H1 (cell line): ENCODE measurements around the gene AMPH. TPM values are rescaled to one million over a fixed set of nuclear protein-coding genes. Genes with fewer than 3 reads are reported as not detected.

Experiments used
- CTCF ChIA-PET: fragments of 300-600 bp; sonication (Branson Sonifier 250); formaldehyde crosslinking; loops from one replicate; lab custom pipeline; 2021; ENCODE audit not compliant: partially characterized antibody; lab: Charles Lee
- POLR2A ChIA-PET: fragments of 300-600 bp; sonication (Branson Sonifier 250); formaldehyde crosslinking; loops from one replicate; lab custom pipeline; 2021; ENCODE audit warnings: inconsistent platforms; ENCODE audit not compliant: partially characterized antibody; lab: Charles Lee
- DNase-seq, 2 experiments: peaks; one replicate each; pipeline versions ENCODE4 v3.0.0 to v3.0.0-alpha.2; 2010 to 2022; ENCODE audit warnings: low spot score in 2 of 2, low read depth in 1 of 2, mixed read lengths in 1 of 2
- FAIRE-seq: peaks from 2 replicates; lab custom pipeline; 2011; peaks lifted over from hg19 to GRCh38; lab: Jason Lieb, UNC
- H2AFZ ChIP-seq: 2 replicates; pipeline ENCODE4 v1.8.1; 2012; ENCODE audit warnings: low read length, inconsistent platforms
- H2AK5ac ChIP-seq: 2 replicates; pipeline ENCODE4 v1.6.1; 2013; ENCODE audit warnings: low read depth, low read length
- H2BK120ac ChIP-seq: replicated peaks from 2 replicates; pipeline ENCODE3; 2013; ENCODE audit warnings: low read depth, low read length, inconsistent platforms
- H2BK12ac ChIP-seq: 2 replicates; pipeline ENCODE4 v1.6.1; 2013; ENCODE audit warnings: low read depth, low read length
- H2BK15ac ChIP-seq: 2 replicates; pipeline ENCODE4 v1.6.1; 2013; ENCODE audit warnings: low read length
- H2BK20ac ChIP-seq: 2 replicates; pipeline ENCODE4 v1.6.1; 2013; ENCODE audit warnings: low read length
- H2BK5ac ChIP-seq: 2 replicates; pipeline ENCODE4 v1.6.1; 2013; ENCODE audit warnings: low read depth, low read length
- H3K14ac ChIP-seq: 2 replicates; pipeline ENCODE4 v1.6.1; 2013; ENCODE audit warnings: inconsistent platforms; ENCODE audit not compliant: insufficient read length
- H3K18ac ChIP-seq: 2 replicates; pipeline ENCODE4 v1.6.1; 2013; ENCODE audit warnings: low read length; ENCODE audit errors: extremely low read depth
- H3K23ac ChIP-seq: 2 replicates; pipeline ENCODE4 v1.6.1; 2013; ENCODE audit warnings: inconsistent platforms; ENCODE audit not compliant: insufficient read length
- H3K23me2 ChIP-seq: 2 replicates; pipeline ENCODE4 v1.6.1; 2013; ENCODE audit warnings: low read depth, low read length
- H3K27ac ChIP-seq: 2 replicates; pipeline ENCODE4 v1.6.1; 2011; ENCODE audit warnings: low read depth, low read length, inconsistent platforms
- H3K27me3 ChIP-seq, 4 experiments: replicated peaks in 1 of 4; 1 replicate in 1 of 4; 2 replicates in 3 of 4; pipeline versions ENCODE4 v1.6.1 to v1.8.1; 2011 to 2013; ENCODE audit warnings: low read length in 3 of 4, mild to moderate bottlenecking in 3 of 4, inconsistent platforms in 2 of 4, mixed read lengths in 2 of 4, moderate library complexity in 1 of 4; ENCODE audit not compliant: control insufficient read depth in 3 of 4, insufficient read depth in 3 of 4; ENCODE audit errors: extremely low read depth in 1 of 4
- H3K36me3 ChIP-seq, 4 experiments: 2 replicates each; pipeline versions ENCODE4 v1.6.1 to v1.8.1; 2011 to 2013; ENCODE audit warnings: mild to moderate bottlenecking in 4 of 4, low read length in 3 of 4, moderate library complexity in 2 of 4, control low read depth in 1 of 4, inconsistent platforms in 1 of 4; ENCODE audit not compliant: insufficient read depth in 4 of 4, control insufficient read depth in 2 of 4
- H3K4ac ChIP-seq: replicated peaks from 2 replicates; pipeline ENCODE3; 2013; ENCODE audit warnings: low read length, low read depth, mixed read lengths, inconsistent platforms; ENCODE audit not compliant: insufficient read length
- H3K4me1 ChIP-seq, 4 experiments: replicated peaks in 1 of 4; 1 replicate in 1 of 4; 2 replicates in 3 of 4; pipeline versions ENCODE4 v1.6.1 to v1.8.1; 2011 to 2013; ENCODE audit warnings: low read length in 3 of 4, inconsistent platforms in 2 of 4, mixed read lengths in 1 of 4; ENCODE audit not compliant: insufficient read depth in 4 of 4, control insufficient read depth in 3 of 4
- H3K4me2 ChIP-seq, 2 experiments: 2 replicates each; pipeline versions ENCODE4 v1.6.1 to v1.8.1; 2011 to 2013; ENCODE audit warnings: low read depth in 2 of 2, low read length in 2 of 2, control low read depth in 1 of 2, inconsistent platforms in 1 of 2, mild to moderate bottlenecking in 1 of 2; ENCODE audit not compliant: insufficient read depth in 1 of 2
- H3K4me3 ChIP-seq, 4 experiments: fragments of 200-600, 300-600 bp in 1 of 4; sonication (generic), shearing (Covaris generic), sonication (Bioruptor Twin) in 1 of 4; 2 replicates each; pipeline versions ENCODE4 v1.5.1 to v1.8.1; 2011 to 2016; ENCODE audit warnings: low read length in 4 of 4, low read depth in 3 of 4, control low read depth in 2 of 4, inconsistent platforms in 2 of 4, mild to moderate bottlenecking in 2 of 4, mixed read lengths in 1 of 4, moderate library complexity in 1 of 4; ENCODE audit not compliant: insufficient read depth in 2 of 4; ENCODE audit errors: extremely low read depth in 1 of 4
- H3K56ac ChIP-seq: replicated peaks from 2 replicates; pipeline ENCODE3; 2013; ENCODE audit warnings: low read depth, mild to moderate bottlenecking, mixed read lengths, low read length, inconsistent platforms; ENCODE audit not compliant: insufficient read length
- H3K79me1 ChIP-seq: 2 replicates; pipeline ENCODE4 v1.6.1; 2013; ENCODE audit warnings: low read depth, low read length, control low read depth
- H3K79me2 ChIP-seq, 2 experiments: 2 replicates each; pipeline versions ENCODE4 v1.6.1 to v1.8.1; 2012 to 2013; ENCODE audit warnings: low read length in 2 of 2, mild to moderate bottlenecking in 2 of 2, inconsistent platforms in 1 of 2; ENCODE audit not compliant: insufficient read depth in 2 of 2, control insufficient read depth in 1 of 2
- H3K9ac ChIP-seq, 4 experiments: replicated peaks in 1 of 4; 1 replicate in 1 of 4; 2 replicates in 3 of 4; pipeline versions ENCODE4 v1.6.1 to v1.8.1; 2011 to 2013; ENCODE audit warnings: low read depth in 3 of 4, low read length in 3 of 4, control low read depth in 2 of 4, mild to moderate bottlenecking in 2 of 4, moderate library complexity in 2 of 4, inconsistent platforms in 1 of 4; ENCODE audit errors: extremely low read depth in 1 of 4
- H3K9me3 ChIP-seq, 2 experiments: 2 replicates each; pipeline versions ENCODE4 v1.6.1 to v1.8.1; 2012 to 2013; ENCODE audit warnings: mild to moderate bottlenecking in 2 of 2, moderate library complexity in 2 of 2, control low read depth in 1 of 2, inconsistent platforms in 1 of 2, low read depth in 1 of 2, low read length in 1 of 2, mixed read lengths in 1 of 2; ENCODE audit not compliant: insufficient read depth in 2 of 2
- H4K20me1 ChIP-seq, 2 experiments: replicated peaks in 1 of 2; 2 replicates each; pipeline versions ENCODE3 to v1.8.1; 2011 to 2013; ENCODE audit warnings: inconsistent platforms in 2 of 2, low read length in 2 of 2, mild to moderate bottlenecking in 1 of 2; ENCODE audit not compliant: insufficient read depth in 2 of 2, control insufficient read depth in 1 of 2
- H4K5ac ChIP-seq: 2 replicates; pipeline ENCODE4 v1.6.1; 2013; ENCODE audit warnings: low read length, low read depth, mixed read lengths, inconsistent platforms; ENCODE audit not compliant: insufficient read length
- H4K8ac ChIP-seq: 2 replicates; pipeline ENCODE4 v1.8.0; 2013; ENCODE audit warnings: mild to moderate bottlenecking, moderate library complexity, low read length, inconsistent platforms; ENCODE audit not compliant: insufficient read depth; ENCODE audit errors: extremely low read depth
- H4K91ac ChIP-seq: replicated peaks from 2 replicates; pipeline ENCODE3; 2013; ENCODE audit warnings: low read length, mixed read lengths, inconsistent platforms; ENCODE audit not compliant: insufficient read length
- CREB1 ChIP-seq: IDR thresholded peaks from 2 replicates; pipeline ENCODE4 v1.6.1; 2012; ENCODE audit warnings: inconsistent platforms
- GABPA ChIP-seq: IDR thresholded peaks from 2 replicates; pipeline ENCODE4 v1.6.1; 2011; ENCODE audit warnings: mild to moderate bottlenecking, low read length, moderate library complexity, borderline replicate concordance; ENCODE audit not compliant: insufficient read depth
- GTF2F1 ChIP-seq: IDR thresholded peaks from 2 replicates; pipeline ENCODE4 v1.6.1; 2012; ENCODE audit warnings: low read depth, low read length, improper control_type of control experiment, borderline replicate concordance
- JUND ChIP-seq: IDR thresholded peaks from 2 replicates; pipeline ENCODE4 v1.6.1; 2011; ENCODE audit warnings: mild to moderate bottlenecking, improper control_type of control experiment, low read length
- RNF2 ChIP-seq: fragments of 200-900, 300-1000 bp; sonication (generic); IDR thresholded peaks from 2 replicates; pipeline ENCODE4 v1.7.1; 2016; ENCODE audit warnings: borderline replicate concordance, low read depth, mild to moderate bottlenecking, antibody characterized with exemption, low read length; ENCODE audit not compliant: poor library complexity, severe bottlenecking; ENCODE audit errors: missing control alignments
- RXRA ChIP-seq: IDR thresholded peaks from 2 replicates; pipeline ENCODE4 v1.6.1; 2011; ENCODE audit warnings: low read depth, mild to moderate bottlenecking, low read length, moderate library complexity; ENCODE audit not compliant: insufficient read depth
- SIX5 ChIP-seq: IDR thresholded peaks from 2 replicates; pipeline ENCODE4 v1.6.1; 2011; ENCODE audit warnings: mild to moderate bottlenecking, low read depth, low read length
- SP4 ChIP-seq: IDR thresholded peaks from 2 replicates; pipeline ENCODE4 v1.6.1; 2012; ENCODE audit warnings: low read length, inconsistent platforms
- TAF1 ChIP-seq: IDR thresholded peaks from 2 replicates; pipeline ENCODE4 v1.6.1; 2011; ENCODE audit warnings: mild to moderate bottlenecking, low read depth, low read length
- TAF7 ChIP-seq: optimal IDR thresholded peaks from 2 replicates; pipeline ENCODE3; 2011; ENCODE audit warnings: low read depth, mild to moderate bottlenecking, inconsistent platforms, low read length, moderate library complexity, borderline replicate concordance
- TEAD4 ChIP-seq: IDR thresholded peaks from 2 replicates; pipeline ENCODE4 v1.6.1; 2012; ENCODE audit warnings: low read depth, low read length, inconsistent platforms, mixed read lengths
- USF2 ChIP-seq: IDR thresholded peaks from 2 replicates; pipeline ENCODE4 v1.6.1; 2011; ENCODE audit warnings: low read length, improper control_type of control experiment
- WGBS, 2 experiments: shearing (Covaris generic) in 1 of 2; methylation state at CpG; one replicate each; pipeline versions ENCODE4 v1.1.6 to v1.1.7; 2013 to 2015; ENCODE audit warnings: low lambda C conversion rate in 2 of 2, mixed read lengths in 2 of 2, inconsistent platforms in 1 of 2, low coverage in 1 of 2, missing lambda C conversion rate in 1 of 2; ENCODE audit not compliant: insufficient replicate concordance in 2 of 2, insufficient coverage in 1 of 2, insufficient read length in 1 of 2; ENCODE audit errors: extremely low coverage in 1 of 2, missing lambda C conversion rate in 1 of 2; 5-methylcytosine and 5-hydroxymethylcytosine counted together
- polyA plus RNA-seq, 7 experiments: library from polyadenylated mRNA; depleted of rRNA in 3 of 7; stranded (reverse) in 5 of 7; unstranded in 2 of 7; fragments of >200 nt in 5 of 7; fragments of 200-250 nt in 2 of 7; gene quantifications; 1 replicate in 5 of 7; 2 replicates in 1 of 7; 4 replicates in 1 of 7; pipeline versions ENCODE4 v1.2.1 to v1.2.3, GENCODE V29; 2011 to 2013; ENCODE audit warnings: missing spikeins in 2 of 7, mixed read lengths in 2 of 7
- total RNA-seq: library from RNA; stranded (reverse); fragmentation: NEBNext Ultra II Directional; extraction: Animal tissue kit (Norgen Biotek cat#: 25700); gene quantifications from 2 replicates; pipeline ENCODE4 v1.2.1, GENCODE V29; 2021

Gene AMPH
- total and polyA plus RNA-seq, 2 of the 8 experiments (the other 6 are each of a cell fraction or from before 2014, with no cell fraction given) = 7.3 to 12.2 TPM

- Histone ChIP-seq H2BK12ac (no peak overlapping the region), H3K56ac (no peak overlapping the region), H3K27me3 (peaks cover 0 to 2% (median 0%) of the 10 kb centered on the region in 4 experiments; a peak in 1 of 7 replicates), H3K4me1 (0 out of 7 replicates have a peak, but pooled peaks cover 0 to 4% (median 0%) of the 10 kb centered on the region in 4 experiments), H3K9me3 (no peaks in the 10 kb centered on the region), H3K79me1 (no peaks in the 10 kb centered on the region), H3K79me2 (no peaks in the 10 kb centered on the region), H3K36me3 (no peaks in the 10 kb centered on the region), H2AK5ac (no peak overlapping the region), H4K5ac (no peak overlapping the region), H3K4me3 (no peak overlapping the region), H2BK5ac (no peak overlapping the region), H2BK20ac (no peak overlapping the region), H4K20me1 (peaks cover 0 to 1% of the 10 kb centered on the region in 2 experiments), H3K27ac (no peak overlapping the region), H3K23ac (no peak overlapping the region), H3K23me2 (no peaks in the 10 kb centered on the region), H2AFZ (no peak overlapping the region), H3K4me2 (no peak overlapping the region), H3K4ac (no peak overlapping the region), H3K14ac (no peak overlapping the region), H4K8ac (no peak overlapping the region), H2BK15ac (no peak overlapping the region), H3K18ac (no peak overlapping the region), H3K9ac (no peak overlapping the region), H2BK120ac (no peak overlapping the region), H4K91ac (no peak overlapping the region)
- ChIA-PET CTCF (interaction anchor here (0.8 to 1.2 kb wide), 2 partner anchors 9 to 21 kb away, joined by 3 read pairs; no protein-coding TSS in a partner anchor), POLR2A (interaction anchor here (1.0 to 2.5 kb wide), 2 partner anchors 10 kb away, joined by 3 to 5 read pairs; no protein-coding TSS in a partner anchor)
- 91% methylated on average over 2 of the region's 2 CpGs; no CpG with 5 or more reads in 1 of the 2 experiments for WGBS, 2 experiments
- FAIRE-seq (no peak), DNase-seq (no peak)
- TF ChIP-seq TEAD4 = no peak
- TF ChIP-seq CREB1 = no peak
- no peak for TF ChIP-seq TAF1
- TF ChIP-seq JUND = no peak
- TF ChIP-seq SP4 = no peak
- TF ChIP-seq USF2 = no peak
- no peak for TF ChIP-seq SIX5
- no peak for TF ChIP-seq RXRA
- TF ChIP-seq GTF2F1 = no peak
- no peak for TF ChIP-seq GABPA
- TF ChIP-seq RNF2 = no peak
- no peak for TF ChIP-seq TAF7
These were observed 91.6 kb downstream of the AMPH start for GRCh38 chr7:38539477-38540081.
